HG03196 (cell line): ENCODE data around the gene KCNMB2.
A peak's percentile ranks its signal among the peaks of the same experiment; 100 is the strongest.

Experiments
- ATAC-seq: cut with Tn5 transposase; IDR thresholded peaks from one replicate; pipeline ENCODE4 v1.9.1; 2021; ENCODE audit not compliant: unreplicated experiment

Gene KCNMB2

DNA sequence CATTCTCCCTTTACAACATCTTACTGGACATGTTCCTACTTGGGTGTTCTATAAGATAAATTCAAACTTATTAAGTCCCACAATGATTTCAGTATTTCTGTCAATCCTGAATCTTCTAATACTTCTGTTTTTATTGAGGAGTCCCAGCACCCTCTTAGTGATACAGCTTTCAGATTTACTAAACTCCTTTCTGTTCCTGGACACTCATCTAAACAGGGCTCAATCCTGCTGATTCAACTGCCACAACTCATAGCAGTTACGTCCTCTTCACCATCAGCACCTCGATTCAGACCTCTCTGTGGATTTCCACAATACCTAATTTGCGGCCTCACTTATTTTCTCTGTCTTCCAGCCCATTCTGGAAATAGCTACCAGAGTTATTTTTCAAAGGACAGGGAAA, 101.6 kb downstream of the KCNMB2 start:
- no peak for ATAC-seq

DNA sequence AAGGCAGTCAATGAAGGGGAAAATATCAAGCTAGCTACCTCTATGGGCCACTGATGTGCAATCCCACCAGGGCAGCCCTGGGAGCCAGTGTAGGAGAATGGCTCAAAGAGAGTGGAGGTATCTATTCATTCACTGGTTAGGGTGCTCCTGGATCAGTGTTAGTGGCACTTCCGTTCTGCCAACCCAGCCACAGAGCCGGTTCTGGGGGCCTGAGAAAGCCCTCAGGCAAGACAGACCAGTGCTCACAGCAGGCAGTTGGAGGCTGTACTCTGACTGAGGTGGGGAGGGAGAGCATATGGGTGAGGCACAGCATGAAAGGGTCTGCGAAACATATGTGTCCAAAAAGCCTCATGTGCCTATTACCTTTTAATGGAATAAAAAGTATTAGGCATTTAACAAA, 109.3 kb downstream of the KCNMB2 start:
- no peak for ATAC-seq

DNA sequence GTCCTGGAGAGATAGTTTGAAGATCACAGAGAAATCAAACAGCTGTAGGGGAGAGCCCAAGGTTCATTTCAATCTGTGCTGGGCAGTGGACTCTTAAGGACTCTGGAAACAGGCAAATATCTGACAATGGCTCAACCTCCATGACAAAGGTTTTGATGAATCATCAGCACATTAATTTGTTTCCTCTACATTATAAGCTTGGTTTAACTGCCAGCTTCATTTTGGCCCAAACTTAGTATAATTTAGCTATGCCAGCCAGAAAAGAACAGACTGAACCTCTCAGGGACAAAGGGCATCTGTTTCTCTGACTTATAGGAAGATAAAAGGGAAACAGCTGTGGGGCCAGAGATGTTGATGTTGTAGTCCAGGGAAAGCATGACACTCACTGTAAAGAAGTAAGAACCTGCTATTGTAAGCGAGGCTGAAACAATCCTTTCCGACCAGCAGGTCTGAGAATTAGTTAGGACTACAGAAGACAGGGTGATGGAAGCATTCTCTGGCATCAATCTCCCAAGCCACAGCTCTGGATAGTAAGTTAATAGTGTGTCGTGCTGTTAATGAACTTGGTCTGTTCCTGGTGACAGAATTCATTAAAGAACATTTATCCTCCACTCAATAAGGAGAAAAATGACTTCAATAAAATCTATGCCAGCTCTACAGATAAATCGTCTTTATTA, 110.1 kb downstream of the KCNMB2 start:
- no peak for ATAC-seq

DNA sequence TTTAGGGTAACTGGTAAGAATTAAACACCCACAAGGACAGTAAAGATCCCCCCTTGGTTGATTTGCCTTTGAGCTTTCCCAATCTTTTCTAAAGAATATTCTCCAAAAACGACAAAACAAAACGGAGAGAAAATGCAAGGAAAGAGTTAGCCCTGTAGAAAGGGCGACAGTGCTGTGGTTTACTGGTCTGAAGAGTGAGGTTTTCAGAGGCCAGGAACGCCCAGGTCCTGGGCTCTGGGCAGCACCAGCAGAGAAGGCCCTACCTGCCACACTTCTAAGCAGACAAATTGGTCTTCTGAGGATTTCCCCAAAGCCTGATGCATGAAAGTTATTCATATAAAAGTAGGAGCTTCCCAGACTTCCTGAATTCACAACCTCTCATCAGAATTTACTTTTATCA, 119.3 kb downstream of the KCNMB2 start:
- ATAC-seq, result no peak

DNA sequence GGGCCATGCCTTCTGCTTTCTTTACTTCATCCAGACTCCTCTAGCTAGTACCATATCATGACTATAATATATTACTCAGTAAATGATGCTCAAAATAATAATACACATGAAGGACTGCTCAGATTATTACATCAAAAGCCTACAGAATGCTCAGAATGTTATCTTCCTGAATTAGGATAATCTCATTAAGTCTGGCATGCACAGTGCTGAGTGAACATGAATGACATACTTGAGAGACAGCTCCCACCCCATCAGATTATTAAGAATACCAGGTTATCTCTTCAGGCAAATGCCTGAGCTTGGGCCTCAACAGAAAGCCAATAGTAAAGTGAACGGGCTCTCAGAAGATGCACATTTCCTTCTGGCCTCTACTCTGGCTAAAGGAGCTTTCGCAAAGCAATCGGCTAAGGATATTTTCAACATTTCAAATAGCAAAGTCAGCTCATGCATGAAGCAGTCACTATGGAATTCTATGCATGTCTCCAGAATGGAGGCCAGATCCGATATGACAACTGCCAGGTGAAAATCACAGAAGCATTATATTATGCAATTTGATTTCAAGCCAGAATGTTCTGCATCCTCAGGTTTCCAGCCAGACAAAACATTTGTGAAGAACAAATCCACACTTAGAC, 122.6 kb downstream of the KCNMB2 start:
- no peak for ATAC-seq

DNA sequence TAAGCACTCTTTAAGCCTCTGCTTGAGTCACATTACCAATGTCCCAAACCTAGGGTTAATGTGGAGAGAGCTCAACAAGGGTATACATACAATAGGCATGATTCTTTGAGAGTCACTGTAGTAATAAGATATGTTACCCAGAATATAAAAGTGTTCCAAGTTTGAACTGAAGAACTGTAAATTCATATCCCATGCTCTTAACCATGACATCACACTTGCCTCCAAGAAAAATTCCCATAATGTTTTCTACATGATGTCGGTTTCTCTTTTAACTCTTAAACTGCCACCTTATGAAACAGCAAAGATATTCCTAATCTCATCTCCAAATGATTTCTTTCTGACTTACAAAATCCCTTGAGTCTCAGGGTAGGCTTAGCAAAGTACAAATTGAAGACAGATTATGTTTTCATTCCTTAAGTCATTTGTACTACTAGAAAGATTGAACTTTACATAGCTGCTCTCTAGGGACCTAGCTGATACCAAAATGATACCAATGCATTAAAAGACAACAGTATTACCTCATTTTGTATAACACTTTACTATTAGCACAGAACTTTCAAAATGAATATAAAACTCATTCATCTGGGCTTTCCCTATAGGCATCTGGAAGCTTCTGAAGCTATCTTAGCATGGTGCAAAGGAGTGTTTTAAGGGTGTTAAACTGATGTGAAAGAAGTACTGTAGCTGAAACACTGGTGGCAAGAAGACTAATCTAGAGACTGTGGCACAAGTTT, 127.1 kb downstream of the KCNMB2 start:
- ATAC-seq, result peak; percentile 69

DNA sequence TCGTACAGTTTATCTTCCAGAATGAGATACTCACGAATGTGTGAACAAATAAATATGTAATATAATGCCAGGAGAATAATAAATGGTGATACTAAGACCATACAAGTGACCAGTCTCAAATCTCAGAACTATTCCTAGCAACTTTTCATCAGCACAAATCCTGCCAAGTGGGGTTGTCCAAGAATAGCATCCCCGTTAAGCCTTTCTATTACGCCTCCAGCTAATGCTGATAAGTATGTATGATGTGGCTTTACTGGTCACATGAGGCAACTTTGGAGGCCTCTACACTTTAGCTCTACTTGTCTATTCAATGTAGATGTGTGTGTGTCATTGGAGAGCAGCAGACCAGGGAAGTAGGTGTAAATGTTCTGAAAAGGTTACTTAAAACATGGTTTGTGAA, 129.5 kb downstream of the KCNMB2 start:
- no peak for ATAC-seq

DNA sequence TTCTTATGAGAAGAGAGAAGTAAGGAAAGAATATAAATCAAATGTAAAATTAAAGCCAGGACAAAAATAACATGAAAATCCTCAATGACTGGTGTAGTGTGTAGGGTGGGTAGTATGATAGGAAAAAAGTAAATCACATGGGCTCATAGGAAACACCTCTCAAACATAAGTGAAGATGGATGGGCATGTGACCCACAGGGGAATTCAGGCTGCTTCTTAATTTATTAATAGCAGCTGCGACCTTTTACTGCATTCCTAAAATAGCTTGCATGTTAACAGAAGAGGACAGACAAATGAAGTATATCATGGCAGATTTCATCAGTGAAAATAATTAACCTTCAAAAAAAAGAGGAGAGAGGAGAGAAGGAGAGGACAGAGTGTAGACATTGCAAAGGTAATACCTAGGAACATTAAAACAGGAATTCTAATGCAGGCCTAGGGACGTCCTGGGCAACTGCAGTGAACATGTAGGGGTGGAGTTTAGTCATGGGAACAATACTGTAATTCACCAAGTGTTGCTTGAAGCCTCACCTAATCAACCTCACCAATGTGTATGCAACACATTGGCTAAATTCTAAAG, 132.9 kb downstream of the KCNMB2 start:
- no peak for ATAC-seq

DNA sequence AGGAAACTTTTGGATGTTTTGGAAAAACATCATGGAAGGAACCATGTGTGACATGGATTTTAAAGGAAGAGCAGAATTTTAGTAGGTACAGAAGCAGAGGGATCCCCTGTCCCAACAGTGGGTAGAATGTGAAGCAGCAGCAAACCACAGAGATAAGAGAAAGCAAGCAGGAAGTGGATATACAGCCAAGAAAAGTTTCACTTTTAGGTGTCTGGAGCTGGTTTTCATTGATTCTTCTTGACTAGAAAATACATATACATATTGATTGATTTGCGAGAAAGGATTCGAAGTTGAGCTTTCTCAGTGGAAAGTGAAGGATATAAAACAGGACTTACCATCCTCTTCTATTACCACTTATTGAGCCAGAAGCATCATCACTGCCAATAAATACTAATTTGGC, 133.5 kb downstream of the KCNMB2 start:
- no peak for ATAC-seq

DNA sequence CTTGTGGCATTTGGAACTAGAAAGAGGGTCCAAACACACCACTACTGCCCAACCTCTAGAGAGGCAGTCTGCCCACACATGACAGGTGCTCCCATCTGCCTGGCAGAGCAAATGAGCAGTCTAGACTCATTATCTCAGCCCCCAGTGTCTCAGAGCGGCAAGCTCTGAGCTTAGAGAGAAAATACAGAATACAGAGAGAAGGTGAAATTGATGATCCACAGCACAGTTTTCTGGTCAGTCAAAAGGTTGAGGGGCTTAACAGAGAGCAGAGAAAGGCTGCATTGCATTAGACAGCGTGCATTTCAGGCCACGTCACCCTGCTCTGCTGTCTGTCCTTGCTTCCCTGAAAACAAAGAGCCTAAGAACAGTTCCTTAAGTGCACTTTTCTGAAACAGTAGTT, 135.1 kb downstream of the KCNMB2 start:
- ATAC-seq, result peak; percentile 27

DNA sequence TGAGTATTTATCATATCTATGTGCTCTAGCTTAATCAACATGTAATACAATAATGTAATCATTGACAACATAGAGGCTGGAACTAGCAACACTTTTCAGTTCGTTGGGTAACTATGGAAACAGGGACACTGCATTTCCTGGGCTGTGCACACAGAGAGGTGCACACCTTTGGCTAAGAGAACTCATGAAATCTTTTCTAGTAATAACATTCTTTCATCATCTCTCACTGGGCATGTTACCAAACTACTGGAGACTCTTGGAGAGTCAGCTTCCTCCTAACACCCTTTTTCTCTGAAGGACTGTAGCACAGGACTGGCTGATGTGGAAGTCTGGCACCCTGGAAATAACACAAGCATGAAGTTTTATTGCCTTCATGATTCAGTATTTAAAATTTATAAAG, 135.6 kb downstream of the KCNMB2 start:
- ATAC-seq, result peak; percentile 48

DNA sequence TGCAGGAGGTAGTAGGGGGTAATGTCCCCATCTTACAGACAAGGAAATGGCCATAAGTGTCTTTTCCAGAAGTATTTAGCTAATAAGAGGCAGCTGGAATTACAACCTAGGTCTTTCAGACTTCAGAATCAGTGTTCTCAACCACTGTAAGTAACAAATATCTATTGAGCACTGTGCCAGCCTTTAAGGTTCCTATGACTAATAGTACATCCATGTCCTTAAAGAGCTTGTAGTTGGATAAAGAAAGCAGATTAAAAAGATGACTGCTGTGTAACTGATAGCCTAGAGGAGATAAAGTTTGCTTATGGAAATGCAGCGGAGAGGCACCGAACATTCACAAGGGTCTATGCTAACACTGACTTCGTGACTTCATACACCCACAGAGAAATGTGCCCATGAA, 136.0 kb downstream of the KCNMB2 start:
- ATAC-seq, result no peak

DNA sequence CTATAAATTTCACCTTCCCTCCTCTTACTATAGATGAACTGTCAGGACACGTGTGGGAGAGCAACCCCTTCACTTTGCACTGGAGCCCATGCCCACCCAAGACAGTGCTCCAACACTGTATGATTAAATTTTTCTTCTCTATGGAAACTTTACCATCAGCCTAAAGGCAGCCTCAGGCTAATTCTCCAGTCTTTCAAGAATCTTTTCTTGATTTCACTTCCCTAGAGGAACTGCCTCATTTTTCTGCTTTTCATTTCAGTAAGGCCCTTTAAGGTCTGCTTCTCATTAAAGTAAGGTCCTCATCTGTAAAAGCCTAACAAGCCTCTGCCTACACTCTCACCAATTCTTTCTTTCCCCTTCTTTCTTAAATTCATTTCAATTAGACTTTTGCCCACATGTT, 137.3 kb downstream of the KCNMB2 start:
- ATAC-seq, result no peak

DNA sequence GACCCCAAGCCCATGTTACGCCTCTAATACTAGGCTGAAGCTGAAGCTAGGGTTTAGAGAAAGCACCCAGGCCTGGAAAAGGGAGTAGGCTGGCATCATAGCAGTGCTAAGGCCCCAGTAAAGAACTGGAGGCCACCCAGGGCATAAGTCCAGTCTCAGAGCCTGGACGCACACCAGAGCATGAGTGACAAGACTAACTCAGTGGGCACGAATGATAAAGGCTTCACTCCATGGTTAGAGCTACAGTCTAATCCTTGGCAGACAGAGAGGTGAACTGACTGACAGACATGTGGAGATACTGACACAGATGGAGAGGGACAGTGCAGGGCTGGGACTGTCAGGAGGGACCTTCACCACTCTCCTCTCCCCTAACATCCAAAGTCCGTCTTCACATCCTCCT, 139.8 kb downstream of the KCNMB2 start:
- no peak for ATAC-seq

DNA sequence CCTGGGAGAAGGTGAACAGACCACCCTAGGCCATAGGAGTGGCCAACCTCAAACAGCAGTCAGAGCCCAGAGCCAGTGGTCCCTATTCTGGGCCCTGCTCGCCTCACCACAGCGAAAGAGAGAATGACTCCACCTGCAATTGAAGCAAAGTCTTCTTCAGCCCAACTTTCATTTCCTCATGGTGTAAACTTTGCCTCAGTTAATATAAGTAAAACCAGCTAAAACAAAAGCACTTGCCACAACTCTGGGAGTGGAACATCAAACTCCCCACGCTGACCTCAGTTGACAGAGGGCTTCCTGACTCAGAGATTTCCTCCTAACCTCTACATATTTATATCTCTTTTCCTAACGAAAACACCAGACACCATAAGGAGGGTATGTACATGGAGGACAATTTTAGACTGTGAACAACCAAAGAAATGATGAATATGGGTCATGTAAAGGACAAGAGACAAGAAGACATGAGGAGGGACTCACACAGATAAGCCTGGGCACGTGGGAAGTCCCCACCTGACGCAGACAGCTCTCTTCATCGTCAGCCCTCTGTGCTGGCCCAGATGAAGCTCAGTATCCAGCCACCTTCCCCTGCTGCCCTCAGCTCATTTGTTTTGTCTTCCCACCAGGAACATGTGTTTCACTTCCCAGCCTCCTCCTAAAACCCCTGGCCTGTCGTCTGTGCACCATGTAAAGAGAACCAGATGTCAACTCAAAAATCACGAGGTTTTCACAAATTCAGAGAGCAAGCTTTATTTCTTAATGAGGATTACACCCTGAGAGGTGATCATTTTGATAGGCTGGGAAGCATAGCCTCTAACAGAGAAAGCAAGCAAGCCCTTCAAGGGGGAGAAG, 140.9 kb downstream of the KCNMB2 start:
- no peak for ATAC-seq

DNA sequence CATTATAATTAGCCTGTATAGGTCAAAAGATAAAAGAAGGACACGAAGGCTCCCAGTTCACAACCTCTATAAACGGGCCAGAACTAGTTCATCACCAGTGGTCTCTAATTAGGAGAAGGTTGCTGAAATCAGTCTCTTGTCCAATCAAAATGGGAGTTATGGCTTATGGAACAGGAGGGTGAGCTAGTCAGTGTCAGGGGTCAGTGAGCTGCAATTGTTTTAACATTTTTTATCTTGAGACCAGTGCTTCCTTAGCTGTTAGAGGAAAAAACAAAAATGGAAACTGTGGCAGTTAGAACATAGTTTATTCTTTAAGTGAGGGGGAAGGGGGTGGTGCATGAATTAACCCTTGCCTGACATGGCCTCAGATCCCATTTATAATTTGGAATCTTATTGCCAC, 141.7 kb downstream of the KCNMB2 start:
- no peak for ATAC-seq

DNA sequence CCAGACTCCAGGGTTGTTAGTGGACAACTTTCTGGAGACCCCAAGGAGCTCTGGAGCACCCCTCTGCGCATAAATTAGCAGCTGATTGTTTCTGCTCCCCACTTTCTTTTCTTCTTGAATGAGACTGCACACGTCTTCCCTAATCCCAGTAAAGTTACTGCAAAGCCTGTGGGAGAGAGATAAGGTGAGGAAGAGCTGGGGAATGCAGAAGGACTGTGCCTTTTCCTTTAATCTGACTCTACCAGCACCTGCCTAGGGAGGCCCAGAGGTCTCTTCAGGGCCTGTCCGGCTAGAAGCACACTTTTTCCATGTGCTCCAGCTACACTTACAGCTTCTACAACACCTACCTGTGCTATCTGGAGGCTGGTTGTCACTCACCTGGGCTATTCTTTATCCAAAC, 143.8 kb downstream of the KCNMB2 start:
- no peak for ATAC-seq

DNA sequence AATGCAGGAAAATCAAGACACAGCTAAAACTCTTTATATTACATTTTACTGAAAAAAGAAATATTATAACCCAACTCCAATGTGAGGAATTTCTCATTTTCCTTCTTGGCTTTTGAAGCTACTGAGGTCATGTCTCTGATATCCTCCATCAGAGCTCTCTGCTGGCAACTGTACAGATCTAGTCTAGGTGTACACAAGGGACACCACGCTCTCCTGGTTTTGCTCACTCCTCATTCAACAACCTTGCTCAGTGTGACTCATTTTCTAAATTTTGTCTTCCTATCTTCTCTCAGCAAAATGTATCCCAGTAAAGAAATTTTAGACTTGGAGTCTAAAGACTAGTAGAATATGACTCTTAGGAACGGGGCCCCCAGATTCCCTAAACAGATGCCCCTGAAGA, 144.3 kb downstream of the KCNMB2 start:
- ATAC-seq, result no peak

DNA sequence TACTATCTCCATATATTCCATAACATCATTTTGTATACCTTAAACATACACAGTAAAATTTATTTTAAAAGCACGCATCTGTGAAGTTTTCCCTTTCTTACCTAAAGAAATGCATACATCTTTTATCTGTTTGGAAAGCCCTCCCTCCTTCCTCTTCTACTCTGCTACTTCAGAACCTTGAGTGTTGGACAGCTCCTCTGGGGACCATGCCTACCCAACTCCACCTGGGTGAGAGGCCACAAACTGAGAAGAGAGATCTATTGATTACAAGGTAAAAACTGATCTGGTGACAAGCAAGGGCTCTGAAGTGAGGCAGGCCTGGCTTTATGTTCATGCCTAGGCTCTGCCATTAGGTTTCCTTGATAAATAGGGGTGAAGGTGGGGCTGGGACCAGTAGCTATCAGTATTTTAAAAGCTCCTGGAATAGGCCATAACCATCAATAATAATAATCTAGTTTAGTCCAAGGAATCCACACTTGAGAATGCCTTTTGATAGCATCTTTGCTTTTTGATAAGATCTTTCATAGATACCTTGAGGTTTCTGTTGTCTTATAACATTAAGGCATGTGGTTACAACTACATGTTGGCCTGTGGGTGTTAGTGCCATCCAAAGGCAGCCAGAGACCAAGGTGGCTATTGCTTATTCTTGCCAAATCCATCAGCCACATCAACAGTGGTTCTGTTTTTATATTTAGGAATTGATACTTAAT, 148.8 kb downstream of the KCNMB2 start:
- ATAC-seq, result no peak

DNA sequence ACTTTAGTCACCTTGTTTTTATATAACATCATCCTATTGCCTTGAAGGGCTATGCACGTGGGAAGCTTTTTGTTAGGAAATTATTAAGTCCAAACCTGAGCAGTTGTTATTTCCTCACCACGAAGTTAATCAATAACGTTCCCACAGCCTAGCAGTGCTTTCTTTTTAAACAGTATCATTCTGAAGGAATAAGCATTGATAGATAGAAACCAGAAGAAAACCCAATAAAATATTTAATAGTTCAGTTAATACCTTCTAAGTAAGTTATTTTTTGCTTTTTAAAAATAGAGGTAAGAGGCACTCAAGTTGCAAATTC, 149.3 kb downstream of the KCNMB2 start:
- no peak for ATAC-seq

DNA sequence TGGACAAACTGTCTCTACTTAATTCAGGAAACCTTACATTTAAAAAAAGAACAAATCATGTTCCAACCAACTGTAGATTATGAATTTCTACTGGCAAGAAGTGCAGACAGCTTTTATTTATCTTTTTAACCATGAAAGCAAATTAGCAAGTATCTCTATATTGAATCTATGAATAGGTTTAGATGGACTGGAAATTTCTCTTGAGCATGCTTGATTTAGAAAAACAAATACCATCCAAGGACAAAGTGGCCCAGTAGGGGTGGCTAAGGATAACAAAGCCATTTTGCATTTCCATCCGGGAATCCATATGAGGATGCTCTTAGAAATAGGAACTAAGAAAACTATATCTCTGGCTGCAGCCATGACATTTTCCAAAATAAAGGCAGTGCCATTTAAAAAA, 150.6 kb downstream of the KCNMB2 start:
- no peak for ATAC-seq
